Activated CD4-positive, alpha-beta T cell treated with anti-CD3 and anti-CD28 coated beads, Interleukin-2, amount 50 U/mL, for 16 hours (primary cell): ENCODE results near the gene GALNS.
"Not testable (repeated sequence)": the region's sequence is repeated elsewhere in the genome, so short reads cannot be mapped to it uniquely, and the experiment has no call there.

ENCODE experiments used
- DNase-seq: peaks from one replicate; pipeline ENCODE4 v3.0.0-alpha.2; 2020

GALNS gene

GRCh38 chr16:88780142-88781062, 76.3 kb downstream of the GALNS start:
- no peak for DNase-seq

DNA sequence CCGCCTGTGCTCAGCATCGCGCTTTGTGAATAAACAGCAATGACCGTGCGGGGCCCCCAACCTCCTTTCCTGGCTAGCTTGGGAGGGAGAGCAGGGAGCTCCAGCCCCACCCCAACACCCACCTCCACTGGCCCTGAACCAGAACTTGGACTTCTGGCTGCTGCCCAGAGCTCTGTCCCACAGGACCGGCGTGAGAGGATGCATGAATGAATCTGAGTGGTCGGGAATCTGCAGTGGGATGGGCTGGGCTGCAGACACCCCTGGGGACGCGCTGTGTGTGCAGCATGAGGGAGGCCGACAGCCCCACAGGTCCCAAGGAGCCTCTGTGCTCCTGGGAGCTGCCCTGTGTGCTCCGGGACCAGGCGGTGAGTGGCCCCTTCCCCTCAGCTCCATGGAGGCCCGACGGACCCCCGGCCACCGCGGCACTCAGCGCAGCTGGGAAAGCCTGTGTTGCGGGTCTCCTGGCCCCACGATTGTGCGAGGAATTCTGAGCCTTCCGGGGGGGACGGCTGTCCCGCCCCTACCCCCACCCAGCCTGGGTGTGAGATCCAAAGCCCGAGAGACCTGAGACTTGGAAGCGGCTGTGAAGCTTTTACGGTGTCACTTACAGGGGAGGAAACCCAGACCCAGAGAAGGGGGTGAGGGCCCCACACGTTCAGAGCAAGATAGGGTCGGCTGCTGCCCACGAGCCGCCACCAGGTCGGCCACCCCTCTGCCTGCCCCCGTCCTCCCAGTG, 77.2 kb downstream of the GALNS start:
- no peak for DNase-seq

GRCh38 chr16:88778541-88779065, 78.1 kb downstream of the GALNS start:
- no peak for DNase-seq

DNA sequence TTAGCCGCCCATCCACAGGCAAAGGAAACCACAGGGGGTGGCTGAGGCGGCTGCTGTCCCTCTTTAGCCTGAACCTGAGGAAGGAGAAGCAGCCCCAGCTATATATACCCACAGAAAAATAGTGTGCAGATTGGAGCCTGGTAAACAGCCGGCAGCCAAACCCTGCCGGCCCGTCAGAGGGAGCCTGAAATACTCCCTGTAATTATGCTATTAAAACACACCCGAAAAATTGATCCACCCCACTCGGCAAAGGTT, 78.5 kb downstream of the GALNS start:
- DNase-seq, result no peak

GRCh38 chr16:88777471-88778270, 79.1 kb downstream of the GALNS start:
- no peak for DNase-seq

DNA sequence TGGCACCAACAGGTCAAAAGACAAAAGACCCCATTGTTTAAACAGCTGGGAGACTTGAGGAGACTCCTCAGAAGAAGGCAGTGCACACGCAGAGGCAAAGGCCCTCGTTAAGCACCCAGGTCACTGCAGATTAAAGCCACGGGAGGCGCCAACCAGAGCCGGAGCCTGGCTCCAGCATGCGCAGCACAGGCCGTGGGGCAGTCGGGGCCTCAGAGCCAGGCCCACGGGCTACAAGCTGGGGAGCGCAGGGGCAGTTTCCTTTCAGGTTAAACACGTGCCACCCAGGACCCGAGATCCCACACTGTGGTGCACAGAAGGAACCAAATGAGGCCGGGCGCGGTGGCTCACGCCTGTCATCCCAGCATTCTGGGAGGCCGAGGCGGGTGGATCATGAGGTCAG, 80.9 kb downstream of the GALNS start:
- DNase-seq, result no peak

GRCh38 chr16:88774544-88775393, 82.0 kb downstream of the GALNS start:
- no peak for DNase-seq

GRCh38 chr16:88773812-88774291, 82.9 kb downstream of the GALNS start:
- DNase-seq, result no peak

GRCh38 chr16:88772871-88773811, 83.6 kb downstream of the GALNS start:
- no peak for DNase-seq

GRCh38 chr16:88771781-88772180, 85.0 kb downstream of the GALNS start:
- DNase-seq, result not testable (repeated sequence)

GRCh38 chr16:88771294-88771772, 85.4 kb downstream of the GALNS start:
- DNase-seq, result no peak

DNA sequence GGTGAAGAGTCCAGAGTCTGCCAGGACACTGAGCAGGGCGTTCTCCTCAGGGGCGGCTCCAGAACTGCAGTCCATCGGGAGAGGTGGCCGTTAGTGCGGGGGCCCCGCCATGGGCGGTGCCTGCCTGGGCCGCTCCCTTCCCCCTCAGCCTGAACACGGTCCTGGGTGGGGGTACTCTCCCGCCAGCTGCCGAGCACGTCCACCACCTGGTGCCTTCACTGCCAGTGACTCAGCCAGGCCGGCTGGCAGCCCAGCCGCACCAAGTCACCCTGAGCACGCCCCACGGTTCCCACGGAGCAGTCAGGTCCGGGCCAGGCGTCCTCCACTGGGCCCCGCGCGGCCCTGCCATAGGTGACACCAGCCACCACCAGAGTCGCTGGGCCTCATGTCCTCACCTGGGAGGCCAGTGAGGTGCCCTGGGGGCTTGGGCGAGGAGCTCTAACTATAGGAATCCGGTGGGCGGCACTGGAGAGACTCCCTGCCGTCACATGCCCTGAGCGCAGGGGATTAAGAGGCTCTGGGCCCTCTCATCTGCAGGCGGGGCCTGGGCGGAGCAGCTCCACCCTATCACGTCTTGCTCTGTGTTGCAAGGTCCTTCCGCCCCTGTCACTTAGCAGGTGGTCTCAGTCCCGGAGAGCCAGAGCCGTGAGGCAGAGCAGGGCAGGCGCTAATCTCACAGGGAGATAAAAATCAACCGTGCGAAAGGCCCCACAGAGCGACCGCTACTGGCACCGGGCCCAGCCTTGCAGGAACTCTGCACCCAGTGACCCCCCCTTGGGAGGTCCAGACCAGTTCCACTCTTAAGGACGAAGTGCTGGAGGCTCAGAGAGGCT, 86.1 kb downstream of the GALNS start:
- no peak for DNase-seq

- DNase-seq, result peak; percentile 38
Observed at GRCh38 chr16:88769617-88770460, 86.9 kb downstream of the GALNS start.

GRCh38 chr16:88768071-88768783, 88.5 kb downstream of the GALNS start:
- no peak for DNase-seq

- DNase-seq, result no peak
Observed at GRCh38 chr16:88767546-88768070, 89.1 kb downstream of the GALNS start.

- DNase-seq, result no peak
Observed at GRCh38 chr16:88766975-88767374, 89.8 kb downstream of the GALNS start.

DNA sequence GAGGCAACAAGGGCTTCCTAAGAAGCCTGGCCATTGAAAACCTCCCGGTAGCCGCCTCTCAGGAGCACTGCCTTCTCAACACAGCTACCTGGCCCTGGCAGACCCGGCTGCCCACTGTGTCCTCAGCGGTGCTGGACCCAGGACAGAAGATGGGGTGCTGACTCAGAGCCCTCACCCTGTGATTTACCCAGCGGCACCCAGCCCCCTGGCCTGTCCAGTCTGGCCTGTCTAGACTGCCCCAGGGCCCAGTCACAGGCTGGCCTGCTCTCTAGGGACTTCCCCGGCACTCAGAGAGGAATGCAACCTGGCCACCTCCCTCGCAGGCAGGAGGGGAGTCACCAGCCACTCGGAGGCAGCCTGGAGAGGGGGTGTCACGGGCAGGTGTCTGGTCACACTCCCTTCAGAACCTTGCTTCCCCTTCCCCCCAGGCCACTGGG, 91.8 kb downstream of the GALNS start:
- no peak for DNase-seq

- DNase-seq, result no peak
Observed at GRCh38 chr16:88764080-88764479, 92.7 kb downstream of the GALNS start.
